IPS-NIHi11 (cell line): ENCODE results near the gene KIF3C.
"Not testable (repeated sequence)": the region's sequence is repeated elsewhere in the genome, so short reads cannot be mapped to it uniquely, and the experiment has no call there.

Source experiments
- DNase-seq: peaks from one replicate; pipeline ENCODE4 v3.0.0; 2012; ENCODE audit warnings: mixed read lengths, low spot score

The KIF3C gene

GRCh38 chr2:25982273-25982967 lies at the start of gene KIF3C:
Gene KIF3C (minus strand): TSS chr2:25982497. CDS start chr2:25981917, 580 bp downstream.
- DNase-seq = peak; percentile 90

GRCh38 chr2:26028083-26028482 lies 45.8 kb upstream of the KIF3C start:
- not testable (repeated sequence) for DNase-seq

DNA sequence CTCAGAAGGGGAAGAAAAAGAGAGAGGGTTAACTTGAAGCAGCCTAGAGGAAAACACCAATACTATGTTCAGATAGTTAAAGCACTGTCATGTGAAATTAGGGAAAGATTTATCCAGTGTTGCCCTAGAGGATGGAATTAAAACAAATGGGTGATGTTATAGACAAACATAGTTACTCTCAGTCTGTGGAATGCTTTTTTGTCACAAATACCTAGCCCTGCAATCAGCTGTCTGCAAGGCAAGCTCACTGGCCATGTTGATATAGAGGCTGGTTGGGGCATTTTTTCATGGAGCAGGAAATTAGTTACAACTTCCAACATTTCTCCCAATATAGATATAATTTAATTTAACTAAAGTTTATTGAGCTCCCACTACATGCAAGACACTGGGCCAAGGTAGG lies 43.2 kb upstream of the KIF3C start:
- no peak for DNase-seq

DNA sequence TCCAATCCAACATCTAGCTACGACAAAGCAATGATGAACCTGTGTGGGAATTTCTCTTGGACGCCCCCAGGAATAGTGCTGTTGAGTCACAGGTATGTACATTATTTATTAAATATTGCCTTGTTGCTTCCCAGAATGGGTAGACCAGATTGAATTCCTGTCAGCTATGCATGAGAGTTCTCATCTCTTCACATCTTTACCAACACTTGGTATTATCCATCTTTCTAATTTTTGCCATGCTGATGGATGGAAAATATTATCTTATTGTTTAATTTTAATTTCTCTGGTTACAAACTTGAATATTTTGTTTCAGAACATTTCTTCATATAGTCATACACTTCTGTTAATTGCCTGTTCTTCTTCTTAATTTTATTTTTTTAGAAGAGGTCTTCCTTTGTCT lies 42.0 kb upstream of the KIF3C start:
- no peak for DNase-seq

GRCh38 chr2:26020231-26020640 lies 37.9 kb upstream of the KIF3C start:
- no peak for DNase-seq

GRCh38 chr2:26018184-26019055 lies 36.1 kb upstream of the KIF3C start:
- DNase-seq = peak; percentile 77

DNA sequence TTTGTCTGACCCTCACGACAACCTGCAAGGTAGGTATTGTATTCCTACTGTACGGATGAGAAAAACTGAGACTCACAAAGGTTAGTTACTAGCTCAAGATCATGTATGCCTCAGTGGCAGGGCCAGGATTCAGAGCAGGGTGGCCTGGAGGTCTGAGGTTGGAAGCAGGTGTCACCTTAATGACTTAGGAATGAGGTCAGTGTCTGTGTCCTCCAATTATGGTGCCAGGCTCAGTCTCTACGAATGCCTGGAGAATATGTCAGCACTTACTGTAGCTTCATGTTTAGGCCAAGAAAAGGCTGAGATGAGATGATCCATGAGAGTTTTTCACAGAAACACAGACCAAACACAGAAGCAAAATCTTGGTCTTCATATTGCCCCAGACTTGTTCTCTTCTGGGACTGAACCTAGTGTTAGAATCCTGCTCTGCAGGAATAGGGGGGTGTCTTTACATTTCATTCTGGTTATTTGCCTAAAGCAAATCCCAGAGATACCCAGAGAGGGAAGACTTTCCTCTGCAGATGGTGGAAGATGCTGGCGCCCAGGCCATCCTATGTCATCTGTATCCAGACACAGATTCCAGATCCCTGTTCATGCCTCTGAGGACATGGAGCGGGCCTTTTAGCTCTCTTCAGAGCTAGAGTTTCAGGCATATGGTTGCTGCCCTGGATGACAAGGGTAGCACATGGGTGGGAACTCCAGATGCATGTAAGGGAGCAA lies 35.3 kb upstream of the KIF3C start:
- no peak for DNase-seq

DNA sequence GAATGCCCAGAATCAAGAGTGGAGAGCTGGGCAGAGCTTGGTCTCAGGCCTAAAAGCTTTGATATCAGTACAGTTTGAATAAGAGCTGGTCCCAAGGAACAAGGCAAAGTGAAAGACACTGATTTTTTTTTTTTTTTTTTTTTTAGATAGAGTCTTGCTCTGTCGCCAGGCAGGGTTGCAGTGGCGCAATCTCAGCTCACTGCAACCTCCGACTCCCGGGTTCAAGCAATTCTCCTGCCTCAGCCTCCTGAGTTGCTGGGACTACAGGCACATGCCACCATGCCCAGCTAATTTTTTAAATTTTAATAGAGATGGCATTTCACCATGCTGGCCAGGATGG lies 34.4 kb upstream of the KIF3C start:
- DNase-seq = not testable (repeated sequence)

DNA sequence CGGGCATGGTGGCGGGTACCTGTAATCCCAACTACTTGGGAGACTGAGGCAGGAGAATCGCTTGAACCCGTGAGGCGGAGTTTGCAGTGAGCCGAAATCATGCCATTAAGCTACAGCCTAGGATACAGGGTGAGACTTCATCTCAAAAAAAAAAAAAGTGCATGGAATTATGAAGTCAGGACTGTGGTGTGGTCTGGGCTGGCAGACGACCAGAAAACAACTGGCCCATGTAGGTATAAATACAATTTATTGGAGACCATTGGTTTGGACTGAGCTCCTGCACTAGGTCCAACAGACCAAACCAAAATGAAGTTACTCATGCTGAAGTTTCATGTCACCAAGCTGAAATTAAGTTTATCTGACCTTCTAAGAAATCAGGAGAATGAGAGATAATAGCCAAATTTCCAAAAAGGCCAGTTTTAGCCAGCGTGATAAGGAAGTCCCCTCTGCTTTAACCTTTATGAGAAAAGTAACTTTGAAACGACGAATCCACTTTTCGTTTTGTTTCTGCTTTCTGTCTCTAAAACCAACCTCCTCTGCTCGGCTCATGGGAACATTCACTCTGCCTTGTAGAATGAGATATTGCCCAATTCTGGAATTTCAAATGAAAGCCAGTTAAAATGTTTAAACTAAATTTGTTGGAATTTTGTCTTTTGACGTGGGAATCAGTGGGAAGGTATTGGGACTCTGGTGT lies 33.9 kb upstream of the KIF3C start:
- no peak for DNase-seq

DNA sequence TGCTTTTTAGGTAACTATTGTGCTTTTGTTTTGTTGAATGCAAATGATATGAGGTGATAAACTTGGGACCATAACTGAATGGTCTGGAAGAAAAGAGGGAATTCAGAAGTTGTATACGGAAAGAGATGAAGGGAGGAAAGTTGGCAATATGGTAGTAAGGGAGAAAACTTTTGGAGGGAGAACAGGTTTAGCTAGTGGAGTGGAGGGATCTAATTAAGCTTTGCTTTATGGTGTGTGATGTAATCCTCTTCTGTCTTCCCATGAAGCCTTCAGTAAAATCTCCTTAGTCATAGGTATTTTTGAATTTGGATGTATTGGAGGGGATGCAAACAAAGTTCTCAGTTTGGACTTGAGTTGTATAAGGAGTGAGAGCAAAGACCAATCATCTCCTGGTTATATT lies 31.4 kb upstream of the KIF3C start:
- no peak for DNase-seq

- peak; percentile 40 for DNase-seq
These were observed 29.9 kb upstream of the KIF3C start for GRCh38 chr2:26011990-26012856.

DNA sequence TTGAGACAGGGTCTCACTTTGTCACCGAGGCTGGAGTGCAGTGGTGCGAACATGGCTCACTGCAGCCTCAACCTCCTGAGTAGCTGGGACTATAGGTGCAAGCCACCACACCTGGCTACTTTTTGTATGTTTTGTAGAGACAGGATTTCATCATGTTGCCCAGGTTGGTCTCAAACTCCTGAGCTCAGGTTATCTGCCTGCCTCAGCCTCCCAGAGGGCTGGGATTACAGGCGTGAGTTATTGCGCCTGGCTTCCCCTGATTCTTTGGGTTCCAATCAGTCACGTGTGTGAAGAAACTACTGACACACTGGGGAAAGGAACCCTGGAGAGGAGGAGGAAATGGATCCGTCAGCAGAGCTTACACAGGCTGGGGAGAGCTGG lies 29.3 kb upstream of the KIF3C start:
- no peak for DNase-seq

GRCh38 chr2:26010943-26011342 lies 28.6 kb upstream of the KIF3C start:
- DNase-seq = no peak

DNA sequence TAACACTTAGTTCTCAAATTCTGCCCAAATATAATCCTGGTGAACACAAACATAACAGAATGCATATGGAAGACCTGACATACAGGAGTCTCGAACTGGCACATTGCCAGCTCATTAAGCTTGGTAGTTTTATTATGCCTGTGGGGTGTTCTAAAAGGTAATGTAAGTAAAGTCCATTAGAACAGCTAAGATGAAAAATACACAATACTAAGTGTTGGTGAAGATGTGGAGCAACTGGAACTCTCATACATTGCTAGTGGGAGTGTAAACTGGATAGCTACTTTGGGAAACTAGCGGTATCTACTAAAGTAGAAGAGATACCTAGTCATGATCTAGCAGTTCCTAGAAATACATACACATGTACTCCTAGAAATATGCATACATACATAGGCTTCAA lies 27.3 kb upstream of the KIF3C start:
- DNase-seq = no peak

DNA sequence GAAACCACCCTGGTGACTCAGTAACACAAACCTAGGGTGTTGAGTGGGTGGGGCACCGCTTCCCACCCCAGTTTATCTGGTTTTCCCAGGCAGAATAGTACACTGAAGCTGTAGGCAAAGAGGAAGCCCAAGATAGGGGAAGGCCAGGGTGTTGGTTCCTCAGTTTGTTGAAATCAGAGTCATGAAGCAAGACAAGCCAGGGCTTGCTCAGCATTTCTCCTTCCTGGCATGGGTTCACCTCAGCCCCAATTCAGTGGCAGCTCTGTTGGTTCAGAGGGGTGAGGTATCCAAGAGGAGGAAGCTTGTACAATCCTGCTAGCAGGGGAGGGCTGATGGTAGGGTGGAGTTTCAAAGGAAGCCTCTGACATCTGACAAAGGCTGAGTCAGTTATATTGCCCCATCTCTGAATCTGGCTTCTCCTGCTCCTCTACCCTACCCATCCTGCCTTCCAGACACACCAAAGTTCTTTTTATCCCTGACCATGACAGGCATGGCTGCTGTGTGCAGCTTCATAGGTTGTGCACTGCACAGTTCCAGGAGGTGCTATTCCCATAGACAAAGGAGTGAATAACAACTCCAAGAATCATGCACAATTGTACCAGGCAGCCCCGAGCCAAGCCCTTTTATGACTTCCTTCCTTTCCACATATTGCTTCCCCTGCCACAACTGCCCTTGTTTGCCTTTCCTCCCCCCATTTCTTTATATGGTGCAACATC lies 26.7 kb upstream of the KIF3C start:
- no peak for DNase-seq

DNA sequence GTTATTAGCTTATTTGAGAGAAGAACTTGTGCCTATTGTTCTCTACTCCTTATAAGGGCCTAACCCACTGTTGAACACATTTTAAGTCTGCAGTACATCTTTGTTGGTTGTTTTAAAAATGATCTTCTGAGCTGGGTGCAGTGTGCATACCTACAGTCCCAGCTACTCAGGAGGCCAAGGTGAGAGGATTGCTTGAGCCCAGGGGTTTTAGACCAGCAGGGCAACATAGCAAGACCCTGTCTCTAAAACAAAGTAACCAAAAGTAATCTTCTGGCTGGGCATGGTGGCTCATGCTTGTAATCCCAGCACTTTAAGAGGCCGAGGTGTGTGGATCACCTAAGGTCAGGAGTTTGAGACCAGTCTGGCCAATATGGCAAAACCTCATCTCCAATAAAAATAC lies 25.8 kb upstream of the KIF3C start:
- no peak for DNase-seq

- DNase-seq = no peak
These were observed 20.5 kb upstream of the KIF3C start for GRCh38 chr2:26002632-26003310.

GRCh38 chr2:26001743-26002351 lies 19.6 kb upstream of the KIF3C start:
- peak; percentile 35 for DNase-seq

- no peak for DNase-seq
These were observed 18.3 kb upstream of the KIF3C start for GRCh38 chr2:26000561-26001082.
